ENCODE results near the gene TMEM147. TPM values are rescaled to one million over a fixed set of nuclear protein-coding genes. Genes with fewer than 3 reads are reported as not detected.

The TMEM147 gene
- total RNA-seq (2022) (126 and 140 TPM in 2 replicates), Bru-seq, nascent RNA (percentile 73 among the genes with signal in this experiment), BruChase-seq, experiment 1, labeled RNA remaining after a 2-hour chase (percentile 80 among the genes with signal in this experiment), BruChase-seq, experiment 2, labeled RNA remaining after a 6-hour chase (percentile 91 among the genes with signal in this experiment)
- long read RNA-seq, transcript TMEM147-202 (6 exons, 935 nt): minor isoform, 10 of 393 reads
- long read RNA-seq, transcript TMEM147-201 (7 exons, 899 nt): major isoform, 367 of 393 reads
- long read RNA-seq, partial matches to known transcripts: 3 of 393 reads
- long read RNA-seq, other reads (novel, unspliced or antisense): 9 of 393 reads

- TF ChIP-seq CTCF (IDR thresholded peaks at IDR 0.05; ENCODE audit: insufficient read depth in 1 of 2, low read depth in 1 of 2, low read length in 1 of 2, severe bottlenecking in 1 of 2, unreplicated experiment in 1 of 2): no peak
- H3K4me1 Mint-ChIP-seq (ENCODE audit: low read depth, unreplicated experiment): peaks cover 24% of the 10 kb centered on the region
- H3K36me3 Mint-ChIP-seq (ENCODE audit: insufficient read depth, unreplicated experiment): peaks cover 19% of the 10 kb centered on the region
- CTCF ChIA-PET: interaction anchor here (1.1 kb wide), 1 partner anchor 147 kb away, joined by 3 read pairs; no protein-coding TSS in a partner anchor
- Histone ChIP-seq H3K36me3 (ENCODE audit: control insufficient read depth, insufficient read depth, low read length) (peaks cover 3% of the 10 kb centered on the region; the same call in 1 of the 2 replicates), H3K27me3 (replicated peaks; ENCODE audit: control insufficient read depth, insufficient read depth, low read length) (no peaks in the 10 kb centered on the region), H3K4me3 (ENCODE audit: low read depth, low read length) (peak within 1 kb of the TSS; percentile 90), H3K4me1 (peaks cover 14% of the 10 kb centered on the region), H3K9me3 (no peaks in the 10 kb centered on the region)
- intact Hi-C loops (cut with micrococcal nuclease; ENCODE audit: unreplicated experiment): loop anchor here (1.0 to 5.0 kb wide), 3 partner anchors 35 to 97 kb away; partner anchors contain the start of genes ETV2 and RBM42
- no peaks in the 10 kb centered on the region for H3K9me3 Mint-ChIP-seq (ENCODE audit: unreplicated experiment)
- BruUV-seq (replicated peaks): TSS peak; percentile 77
- peak; percentile 91 to 96 for DNase-seq
- peak within 1 kb of the TSS; percentile 91 for H3K27ac Mint-ChIP-seq (ENCODE audit: unreplicated experiment)
- no peaks in the 10 kb centered on the region for H3K27me3 Mint-ChIP-seq (ENCODE audit: insufficient read depth, unreplicated experiment)
- POLR2A ChIA-PET: interaction anchor here (1.1 kb wide), 1 partner anchor 35 kb away, joined by 3 read pairs; no protein-coding TSS in a partner anchor
- peak within 1 kb of the TSS; percentile 95 for H3K4me3 Mint-ChIP-seq (ENCODE audit: unreplicated experiment)
Observed at GRCh38 chr19:35545001-35545854, at the start of gene TMEM147. Gene TMEM147 (plus strand): TSS chr19:35545626. CDS start chr19:35545740, 114 bp downstream.

- Mint-ChIP-seq H3K27me3 (ENCODE audit: insufficient read depth, unreplicated experiment) (no peaks in the 10 kb centered on the region), H3K4me3 (ENCODE audit: unreplicated experiment) (no peak overlapping the region), H3K36me3 (ENCODE audit: insufficient read depth, unreplicated experiment) (peaks cover 45% of the 10 kb centered on the region), H3K9me3 (ENCODE audit: unreplicated experiment) (no peaks in the 10 kb centered on the region), H3K27ac (ENCODE audit: unreplicated experiment) (no peak overlapping the region), H3K4me1 (ENCODE audit: low read depth, unreplicated experiment) (peaks cover 8% of the 10 kb centered on the region)
- TF ChIP-seq CTCF (IDR thresholded peaks at IDR 0.05; ENCODE audit: insufficient read depth in 1 of 2, low read depth in 1 of 2, low read length in 1 of 2, severe bottlenecking in 1 of 2, unreplicated experiment in 1 of 2): no peak
- no peaks in the 10 kb centered on the region; the same call in 1 of the 2 replicates for H3K36me3 ChIP-seq (ENCODE audit: control insufficient read depth, insufficient read depth, low read length)
- ChIA-PET CTCF (interaction anchor here (0.5 to 1.6 kb wide), 4 partner anchors 11 to 187 kb away, joined by 3 to 7 read pairs (median 4); no protein-coding TSS in a partner anchor), POLR2A (interaction anchor here (0.6 kb wide), 2 partner anchors 122 to 142 kb away, joined by 3 to 4 read pairs; no protein-coding TSS in a partner anchor)
- peaks cover 8% of the 10 kb centered on the region for H3K4me1 ChIP-seq
- H3K9me3 ChIP-seq: no peaks in the 10 kb centered on the region
- DNase-seq: no peak
- H3K27me3 ChIP-seq (replicated peaks; ENCODE audit: control insufficient read depth, insufficient read depth, low read length): no peaks in the 10 kb centered on the region
- no peak overlapping the region for H3K4me3 ChIP-seq (ENCODE audit: low read depth, low read length)
- no TSS peak for BruUV-seq (replicated peaks)
- intact Hi-C loops (cut with micrococcal nuclease; ENCODE audit: unreplicated experiment): no loop called here
Observed at GRCh38 chr19:35497406-35497805, 48.0 kb upstream of the TMEM147 start.

- no TSS peak for BruUV-seq (replicated peaks)
- peaks cover 53% of the 10 kb centered on the region for H3K36me3 Mint-ChIP-seq (ENCODE audit: insufficient read depth, unreplicated experiment)
- TF ChIP-seq CTCF (IDR thresholded peaks at IDR 0.05; ENCODE audit: insufficient read depth in 1 of 2, low read depth in 1 of 2, low read length in 1 of 2, severe bottlenecking in 1 of 2, unreplicated experiment in 1 of 2): no peak
Observed at GRCh38 chr19:35498220-35498619, 47.2 kb upstream of the TMEM147 start.

More at GRCh38 chr19:35498220-35498619, 47.2 kb upstream of the TMEM147 start:
- Mint-ChIP-seq H3K4me3 (ENCODE audit: unreplicated experiment) (no peak overlapping the region), H3K4me1 (ENCODE audit: low read depth, unreplicated experiment) (peaks cover 14% of the 10 kb centered on the region), H3K9me3 (ENCODE audit: unreplicated experiment) (no peaks in the 10 kb centered on the region), H3K27ac (ENCODE audit: unreplicated experiment) (no peak overlapping the region), H3K27me3 (ENCODE audit: insufficient read depth, unreplicated experiment) (no peaks in the 10 kb centered on the region)
- ChIA-PET POLR2A (interaction anchor here (0.6 kb wide), 1 partner anchor 122 kb away, joined by 3 read pairs; no protein-coding TSS in a partner anchor), CTCF (interaction anchor here (0.5 to 1.6 kb wide), 4 partner anchors 11 to 186 kb away, joined by 3 to 7 read pairs (median 4); no protein-coding TSS in a partner anchor)
- Histone ChIP-seq H3K4me1 (peaks cover 8% of the 10 kb centered on the region), H3K36me3 (ENCODE audit: control insufficient read depth, insufficient read depth, low read length) (no peaks in the 10 kb centered on the region; the same call in 1 of the 2 replicates), H3K4me3 (ENCODE audit: low read depth, low read length) (no peak overlapping the region), H3K9me3 (no peaks in the 10 kb centered on the region), H3K27me3 (replicated peaks; ENCODE audit: control insufficient read depth, insufficient read depth, low read length) (no peaks in the 10 kb centered on the region)
- intact Hi-C loops (cut with micrococcal nuclease; ENCODE audit: unreplicated experiment): no loop called here
- DNase-seq: no peak

Measured in Caco-2 (cell line).